GM21447 (cell line): ENCODE results near the gene FNDC3B.

Experiments
- ATAC-seq: cut with Tn5 transposase; IDR thresholded peaks from one replicate; pipeline ENCODE4 v1.9.1; 2021; ENCODE audit not compliant: unreplicated experiment

The FNDC3B gene

GRCh38 chr3:172111163-172111562, 71.8 kb downstream of the FNDC3B start:
- ATAC-seq = no peak

- no peak for ATAC-seq
Measured at GRCh38 chr3:172112078-172112733, 72.8 kb downstream of the FNDC3B start.

GRCh38 chr3:172112734-172113120, 73.3 kb downstream of the FNDC3B start:
- no peak for ATAC-seq

- no peak for ATAC-seq
Measured at GRCh38 chr3:172113710-172114109, 74.3 kb downstream of the FNDC3B start.

- ATAC-seq = no peak
Measured at GRCh38 chr3:172115059-172115458, 75.7 kb downstream of the FNDC3B start.

GRCh38 chr3:172115787-172116186, 76.4 kb downstream of the FNDC3B start:
- no peak for ATAC-seq

- no peak for ATAC-seq
Measured at GRCh38 chr3:172118019-172118418, 78.6 kb downstream of the FNDC3B start.

GRCh38 chr3:172119266-172119969, 80.0 kb downstream of the FNDC3B start:
- no peak for ATAC-seq

- ATAC-seq = no peak
Measured at GRCh38 chr3:172120912-172121311, 81.5 kb downstream of the FNDC3B start.

- ATAC-seq = no peak
Measured at GRCh38 chr3:172121981-172122380, 82.6 kb downstream of the FNDC3B start.

GRCh38 chr3:172124271-172124670, 84.9 kb downstream of the FNDC3B start:
- ATAC-seq = no peak

- no peak for ATAC-seq
Measured at GRCh38 chr3:172125053-172125452, 85.7 kb downstream of the FNDC3B start.

- ATAC-seq = no peak
Measured at GRCh38 chr3:172125963-172126457, 86.6 kb downstream of the FNDC3B start.

GRCh38 chr3:172126741-172127140, 87.4 kb downstream of the FNDC3B start:
- ATAC-seq = no peak

GRCh38 chr3:172127141-172127540, 87.8 kb downstream of the FNDC3B start:
- ATAC-seq = no peak

GRCh38 chr3:172127929-172128580, 88.7 kb downstream of the FNDC3B start:
- no peak for ATAC-seq

GRCh38 chr3:172128858-172129257, 89.5 kb downstream of the FNDC3B start:
- no peak for ATAC-seq

- no peak for ATAC-seq
Measured at GRCh38 chr3:172129498-172129849, 90.1 kb downstream of the FNDC3B start.

- ATAC-seq = no peak
Measured at GRCh38 chr3:172129850-172130716, 90.7 kb downstream of the FNDC3B start.

GRCh38 chr3:172130717-172131050, 91.3 kb downstream of the FNDC3B start:
- no peak for ATAC-seq

GRCh38 chr3:172131746-172132145, 92.4 kb downstream of the FNDC3B start:
- ATAC-seq = no peak
